Mesenchymal stem cell (in vitro differentiated cells and primary cell): ENCODE results near the gene NR2F1.

ENCODE experiments used
- DNase-seq: peaks from one replicate; pipeline ENCODE4 v3.0.0-alpha.2; 2013
- H2AFZ ChIP-seq: one replicate; pipeline ENCODE4 v1.6.1; 2013; ENCODE audit warnings: low read depth, mild to moderate bottlenecking, control low read depth, inconsistent platforms, low read length, moderate library complexity
- H2AK5ac ChIP-seq: 2 replicates; pipeline ENCODE4 v1.6.1; 2013; ENCODE audit warnings: low read length, moderate library complexity, mild to moderate bottlenecking, inconsistent platforms; ENCODE audit not compliant: severe bottlenecking
- H2BK120ac ChIP-seq: one replicate; pipeline ENCODE4 v1.6.1; 2013; ENCODE audit warnings: low read depth, mild to moderate bottlenecking, inconsistent platforms, low read length, moderate library complexity
- H2BK12ac ChIP-seq, 2 experiments: one replicate each; pipeline ENCODE4 v1.6.1; 2013; ENCODE audit warnings: inconsistent platforms in 2 of 2, low read length in 2 of 2, mild to moderate bottlenecking in 2 of 2, moderate library complexity in 2 of 2, control low read depth in 1 of 2
- H2BK15ac ChIP-seq: one replicate; pipeline ENCODE4 v1.6.1; 2013; ENCODE audit warnings: mild to moderate bottlenecking, low read depth, inconsistent platforms; ENCODE audit not compliant: poor library complexity, severe bottlenecking
- H2BK5ac ChIP-seq: 2 replicates; pipeline ENCODE4 v1.6.1; 2013; ENCODE audit warnings: low read depth, mild to moderate bottlenecking, low read length, control low read depth, inconsistent platforms; ENCODE audit not compliant: poor library complexity, severe bottlenecking
- H3K14ac ChIP-seq, 2 experiments: one replicate each; pipeline ENCODE4 v1.6.1; 2013; ENCODE audit warnings: inconsistent platforms in 2 of 2, low read length in 2 of 2, control low read depth in 1 of 2, mild to moderate bottlenecking in 1 of 2, moderate library complexity in 1 of 2
- H3K18ac ChIP-seq, 2 experiments: one replicate each; pipeline ENCODE4 v1.6.1; 2013; ENCODE audit warnings: inconsistent platforms in 2 of 2, low read length in 2 of 2, control low read depth in 1 of 2, low read depth in 1 of 2, mild to moderate bottlenecking in 1 of 2
- H3K23ac ChIP-seq, 2 experiments: one replicate each; pipeline ENCODE4 v1.6.1; 2013; ENCODE audit warnings: inconsistent platforms in 2 of 2, low read length in 2 of 2, mild to moderate bottlenecking in 2 of 2, moderate library complexity in 2 of 2, control low read depth in 1 of 2
- H3K27ac ChIP-seq: 2 replicates; pipeline ENCODE4 v1.5.1; 2013; ENCODE audit warnings: mild to moderate bottlenecking, moderate library complexity, low read length, control low read depth, inconsistent platforms; ENCODE audit not compliant: poor library complexity, severe bottlenecking
- H3K27me3 ChIP-seq, 2 experiments: 2 replicates each; pipeline versions ENCODE4 v1.6.1 to v1.7.0; 2013; ENCODE audit warnings: low read length in 2 of 2, mild to moderate bottlenecking in 2 of 2, moderate library complexity in 2 of 2, control low read depth in 1 of 2, inconsistent platforms in 1 of 2; ENCODE audit not compliant: control insufficient read depth in 1 of 2, insufficient read depth in 1 of 2
- H3K36me3 ChIP-seq, 2 experiments: 2 replicates each; pipeline versions ENCODE4 v1.6.1 to v1.7.0; 2013; ENCODE audit warnings: low read length in 2 of 2, control low read depth in 1 of 2, inconsistent platforms in 1 of 2, low read depth in 1 of 2, mild to moderate bottlenecking in 1 of 2; ENCODE audit not compliant: insufficient read depth in 2 of 2, control insufficient read depth in 1 of 2
- H3K4ac ChIP-seq, 2 experiments: one replicate each; pipeline ENCODE4 v1.6.1; 2013; ENCODE audit warnings: inconsistent platforms in 2 of 2, low read length in 2 of 2, mild to moderate bottlenecking in 2 of 2, moderate library complexity in 2 of 2, control low read depth in 1 of 2, low read depth in 1 of 2
- H3K4me1 ChIP-seq: 2 replicates; pipeline ENCODE4 v1.6.1; 2013; ENCODE audit warnings: low read depth, low read length, control low read depth; ENCODE audit not compliant: control insufficient read depth, insufficient read depth
- H3K4me2 ChIP-seq: 2 replicates; pipeline ENCODE4 v1.6.1; 2013; ENCODE audit warnings: low read length, mild to moderate bottlenecking, inconsistent platforms; ENCODE audit not compliant: poor library complexity, severe bottlenecking
- H3K4me3 ChIP-seq, 2 experiments: 2 replicates each; pipeline versions ENCODE4 v1.5.1 to v1.7.0; 2013; ENCODE audit warnings: low read length in 2 of 2, mild to moderate bottlenecking in 2 of 2, control low read depth in 1 of 2, low read depth in 1 of 2; ENCODE audit not compliant: insufficient read depth in 1 of 2
- H3K79me1 ChIP-seq: replicated peaks from 2 replicates; pipeline ENCODE4 v1.6.1; 2013; ENCODE audit warnings: mild to moderate bottlenecking, control low read depth, low read length, inconsistent platforms; ENCODE audit not compliant: poor library complexity, severe bottlenecking
- H3K9ac ChIP-seq: 2 replicates; pipeline ENCODE4 v1.7.0; 2013; ENCODE audit warnings: mild to moderate bottlenecking, low read length, moderate library complexity
- H3K9me3 ChIP-seq: 2 replicates; pipeline ENCODE4 v1.7.0; 2013; ENCODE audit warnings: mild to moderate bottlenecking, low read length; ENCODE audit not compliant: control insufficient read depth
- H4K8ac ChIP-seq: one replicate; pipeline ENCODE4 v1.6.1; 2013; ENCODE audit warnings: inconsistent platforms, mild to moderate bottlenecking, low read length, moderate library complexity
- H4K91ac ChIP-seq: one replicate; pipeline ENCODE4 v1.6.1; 2013; ENCODE audit warnings: mild to moderate bottlenecking, low read length, inconsistent platforms
- WGBS: methylation state at CpG from one replicate; pipeline ENCODE4 v1.1.7; 2013; ENCODE audit warnings: mixed read lengths; 5-methylcytosine and 5-hydroxymethylcytosine counted together

NR2F1 gene

DNA sequence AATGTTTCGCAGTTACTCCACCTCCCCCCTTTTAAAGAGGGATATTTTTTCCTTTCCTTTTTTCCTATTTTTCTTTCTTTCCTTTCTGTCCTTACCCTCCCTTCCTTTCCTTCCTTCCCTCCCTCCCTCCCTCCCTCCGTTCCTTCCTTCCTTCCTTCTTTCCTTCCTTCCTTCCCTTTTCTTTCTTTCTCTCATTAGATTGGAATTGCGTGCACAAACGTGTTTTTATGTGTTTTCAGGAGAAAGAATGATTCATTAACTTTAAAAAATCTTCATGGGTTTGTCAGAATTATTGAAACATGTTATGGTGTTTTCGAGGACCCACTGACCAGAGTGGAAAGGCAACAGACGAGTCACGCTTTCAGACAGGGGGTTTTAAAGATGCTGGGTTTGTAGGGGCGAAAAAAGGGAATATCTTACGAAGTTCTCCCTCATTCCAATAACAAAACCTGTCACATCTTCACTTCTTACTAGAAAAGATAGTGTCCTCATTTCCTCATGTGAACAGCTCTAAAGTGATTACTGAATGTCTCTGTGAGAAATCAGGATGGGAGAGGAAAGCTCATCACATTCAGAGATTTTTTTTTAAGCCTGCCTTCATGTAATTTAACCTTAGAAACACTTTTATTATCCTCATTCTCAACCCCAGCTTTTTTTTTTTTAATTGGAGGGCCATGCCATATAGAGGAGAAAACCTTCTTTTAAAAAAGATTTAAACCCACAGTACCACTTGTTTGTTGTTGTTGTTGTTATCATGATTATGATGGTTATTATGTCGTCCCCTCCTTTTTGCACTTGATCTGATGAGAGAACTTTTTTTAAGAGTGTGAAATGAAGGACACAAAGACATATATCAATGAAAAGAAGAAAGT, 21.9 kb downstream of the NR2F1 start:
- Histone ChIP-seq H2BK120ac (no peak overlapping the region), H3K23ac (no peak overlapping the region), H3K4me1 (peaks cover 14% of the 10 kb centered on the region), H3K79me1 (no peaks in the 10 kb centered on the region), H4K8ac (no peak overlapping the region), H4K91ac (no peak overlapping the region), H3K9ac (no peak overlapping the region), H3K36me3 (no peaks in the 10 kb centered on the region), H2BK12ac (no peak overlapping the region), H3K27me3 (peaks cover 70 to 82% of the 10 kb centered on the region in 2 experiments), H3K18ac (no peak overlapping the region), H3K9me3 (no peaks in the 10 kb centered on the region), H3K4me2 (no peak overlapping the region), H2AFZ (no peak overlapping the region), H3K4me3 (no peak overlapping the region), H2AK5ac (no peak overlapping the region), H2BK15ac (no peak overlapping the region), H3K14ac (no peak overlapping the region), H3K4ac (no peak overlapping the region), H2BK5ac (no peak overlapping the region), H3K27ac (no peak overlapping the region)
- DNase-seq: no peak
- 17% methylated on average over 6 of the region's 10 CpGs for WGBS

DNA sequence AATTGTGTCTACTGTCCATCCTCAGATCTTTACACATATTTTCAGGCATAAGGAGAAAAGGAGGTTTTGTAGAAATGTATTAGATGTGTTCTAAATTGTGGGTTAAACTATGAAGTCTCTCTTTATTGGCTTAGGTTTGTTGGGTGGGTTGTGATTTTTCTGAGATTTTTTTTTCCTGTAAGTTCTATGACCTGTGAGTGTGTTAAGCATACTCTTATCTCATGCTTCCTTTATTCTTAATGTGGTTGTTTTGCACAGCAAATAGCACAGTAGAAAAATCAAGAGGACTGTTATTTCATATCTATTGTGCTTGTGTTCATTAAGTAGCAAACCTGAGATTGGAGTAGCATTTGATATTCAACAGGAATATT, 23.3 kb downstream of the NR2F1 start:
- DNase-seq: no peak
- no peak overlapping the region for H3K14ac ChIP-seq
- H2AFZ ChIP-seq: no peak overlapping the region
- H3K9me3 ChIP-seq: no peaks in the 10 kb centered on the region
- H3K36me3 ChIP-seq: no peaks in the 10 kb centered on the region
- H3K4me1 ChIP-seq: peaks cover 14% of the 10 kb centered on the region
- H3K27ac ChIP-seq: no peak overlapping the region
- H2BK120ac ChIP-seq: no peak overlapping the region
- no peak overlapping the region for H3K9ac ChIP-seq
- no peak overlapping the region for H2BK12ac ChIP-seq
- H3K79me1 ChIP-seq: no peaks in the 10 kb centered on the region
- no peak overlapping the region for H4K8ac ChIP-seq
- no peak overlapping the region for H3K4me2 ChIP-seq
- no peak overlapping the region for H3K4ac ChIP-seq
- no peak overlapping the region for H3K18ac ChIP-seq
- H3K27me3 ChIP-seq: peaks cover 70 to 85% of the 10 kb centered on the region in 2 experiments
- H3K23ac ChIP-seq: no peak overlapping the region
- H4K91ac ChIP-seq: no peak overlapping the region
- H2AK5ac ChIP-seq: no peak overlapping the region
- H2BK15ac ChIP-seq: no peak overlapping the region
- H3K4me3 ChIP-seq: no peak overlapping the region
- no peak overlapping the region for H2BK5ac ChIP-seq

GRCh38 chr5:93607367-93608258, 24.6 kb downstream of the NR2F1 start:
- no peak overlapping the region for H2BK120ac ChIP-seq
- H3K4me3 ChIP-seq: peak overlapping the region in 1 of 2 experiments; percentile 64
- H3K36me3 ChIP-seq: no peaks in the 10 kb centered on the region
- no peak overlapping the region for H2BK12ac ChIP-seq
- peaks cover 68 to 84% of the 10 kb centered on the region in 2 experiments for H3K27me3 ChIP-seq
- H2BK15ac ChIP-seq: no peak overlapping the region
- peaks cover 17% of the 10 kb centered on the region for H3K4me1 ChIP-seq
- no peak overlapping the region for H4K8ac ChIP-seq
- H3K4ac ChIP-seq: no peak overlapping the region
- no peak overlapping the region for H2BK5ac ChIP-seq
- H3K18ac ChIP-seq: no peak overlapping the region
- H2AFZ ChIP-seq: no peak overlapping the region
- 2% methylated on average over 18 of the region's 19 CpGs for WGBS
- H3K9me3 ChIP-seq: no peaks in the 10 kb centered on the region
- H3K9ac ChIP-seq: no peak overlapping the region
- no peak overlapping the region for H4K91ac ChIP-seq
- no peak overlapping the region for H2AK5ac ChIP-seq
- peak overlapping the region; percentile 35 for H3K27ac ChIP-seq
- peak; percentile 78 for DNase-seq
- H3K23ac ChIP-seq: no peak overlapping the region
- no peaks in the 10 kb centered on the region for H3K79me1 ChIP-seq
- no peak overlapping the region for H3K14ac ChIP-seq
- H3K4me2 ChIP-seq: peak overlapping the region; percentile 85

DNA sequence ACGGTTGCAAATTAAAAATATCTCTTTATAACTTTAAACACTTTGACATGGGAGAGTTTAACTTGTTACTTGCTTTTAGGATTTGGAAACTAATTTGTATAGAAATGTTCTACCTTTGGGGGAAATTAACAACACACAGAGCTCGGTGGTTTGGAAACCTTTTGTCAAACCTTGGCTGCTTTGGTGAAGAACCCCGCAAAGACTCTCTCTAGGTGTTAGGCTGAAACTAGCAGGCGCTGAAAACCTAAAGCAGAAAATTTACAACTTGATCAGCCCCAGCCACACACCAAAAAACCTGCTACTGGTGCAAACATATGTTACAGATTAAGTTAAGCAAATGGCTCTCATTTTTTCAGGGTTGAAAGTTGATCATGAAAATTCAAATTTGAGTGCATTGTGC, 25.8 kb downstream of the NR2F1 start:
- H3K9ac ChIP-seq: no peak overlapping the region
- H4K8ac ChIP-seq: no peak overlapping the region
- H3K4ac ChIP-seq: no peak overlapping the region
- WGBS: 0% methylated on average over 2 of the region's 4 CpGs
- no peaks in the 10 kb centered on the region for H3K79me1 ChIP-seq
- no peak overlapping the region for H3K14ac ChIP-seq
- peaks cover 16% of the 10 kb centered on the region for H3K4me1 ChIP-seq
- H3K27ac ChIP-seq: no peak overlapping the region
- no peak overlapping the region for H2BK12ac ChIP-seq
- no peak overlapping the region for H3K4me3 ChIP-seq
- H3K18ac ChIP-seq: no peak overlapping the region
- no peaks in the 10 kb centered on the region for H3K9me3 ChIP-seq
- H3K27me3 ChIP-seq: peaks cover 63 to 84% of the 10 kb centered on the region in 2 experiments
- H2BK120ac ChIP-seq: no peak overlapping the region
- H3K4me2 ChIP-seq: no peak overlapping the region
- H2BK5ac ChIP-seq: no peak overlapping the region
- H2AFZ ChIP-seq: no peak overlapping the region
- no peak overlapping the region for H4K91ac ChIP-seq
- DNase-seq: no peak
- H3K23ac ChIP-seq: no peak overlapping the region
- no peak overlapping the region for H2AK5ac ChIP-seq
- no peaks in the 10 kb centered on the region for H3K36me3 ChIP-seq
- no peak overlapping the region for H2BK15ac ChIP-seq
